ENCODE results near the gene KLK15. TPM values are rescaled to one million over a fixed set of nuclear protein-coding genes. Genes with fewer than 3 reads are reported as not detected.
"Not testable (repeated sequence)": the region's sequence is repeated elsewhere in the genome, so short reads cannot be mapped to it uniquely, and the experiment has no call there.

Gene KLK15
- total and polyA plus RNA-seq, 11 donors: not detected

GRCh38 chr19:50785329-50785728 lies 48.0 kb downstream of the KLK15 start:
- no peaks in the 10 kb centered on the region for H3K9me3 ChIP-seq
- ATAC-seq (no peak), DNase-seq (no peak)
- H3K4me1 ChIP-seq: peaks cover 0 to 6% (median 0%) of the 10 kb centered on the region in 12 donors
- no peak overlapping the region for H3K27ac ChIP-seq
- intact Hi-C loops (cut with DNase I): loop anchor here in 4 of 10 donors (2.0 to 10.0 kb wide), 4 partner anchors 81 to 429 kb away; no protein-coding TSS in a partner anchor
- no peak overlapping the region for H3K4me3 ChIP-seq
- H3K36me3 ChIP-seq: no peaks in the 10 kb centered on the region
- 86 to 94% (median 89%) methylated on average over 11 to 12 of the region's 12 CpGs for WGBS, 4 donors
- peaks cover 9 to 31% (median 22%) of the 10 kb centered on the region in 9 donors for H3K27me3 ChIP-seq
- TF ChIP-seq, protein P1, sequence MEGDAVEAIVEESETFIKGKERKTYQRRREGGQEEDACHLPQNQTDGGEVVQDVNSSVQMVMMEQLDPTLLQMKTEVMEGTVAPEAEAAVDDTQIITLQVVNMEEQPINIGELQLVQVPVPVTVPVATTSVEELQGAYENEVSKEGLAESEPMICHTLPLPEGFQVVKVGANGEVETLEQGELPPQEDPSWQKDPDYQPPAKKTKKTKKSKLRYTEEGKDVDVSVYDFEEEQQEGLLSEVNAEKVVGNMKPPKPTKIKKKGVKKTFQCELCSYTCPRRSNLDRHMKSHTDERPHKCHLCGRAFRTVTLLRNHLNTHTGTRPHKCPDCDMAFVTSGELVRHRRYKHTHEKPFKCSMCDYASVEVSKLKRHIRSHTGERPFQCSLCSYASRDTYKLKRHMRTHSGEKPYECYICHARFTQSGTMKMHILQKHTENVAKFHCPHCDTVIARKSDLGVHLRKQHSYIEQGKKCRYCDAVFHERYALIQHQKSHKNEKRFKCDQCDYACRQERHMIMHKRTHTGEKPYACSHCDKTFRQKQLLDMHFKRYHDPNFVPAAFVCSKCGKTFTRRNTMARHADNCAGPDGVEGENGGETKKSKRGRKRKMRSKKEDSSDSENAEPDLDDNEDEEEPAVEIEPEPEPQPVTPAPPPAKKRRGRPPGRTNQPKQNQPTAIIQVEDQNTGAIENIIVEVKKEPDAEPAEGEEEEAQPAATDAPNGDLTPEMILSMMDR (IDR thresholded peaks at IDR 0.05): no peak
- no peak for TF ChIP-seq POLR2A (IDR thresholded peaks at IDR 0.05)

- Histone ChIP-seq H3K27ac (no peak overlapping the region), H3K9me3 (no peaks in the 10 kb centered on the region), H3K27me3 (peaks cover 15 to 37% (median 28%) of the 10 kb centered on the region in 9 donors), H3K4me1 (peaks cover 0 to 6% (median 0%) of the 10 kb centered on the region in 12 donors), H3K36me3 (no peaks in the 10 kb centered on the region), H3K4me3 (no peak overlapping the region)
- DNase-seq (no peak), ATAC-seq (no peak)
- intact Hi-C loops (cut with DNase I): loop anchor here in 9 of 10 donors (2.0 to 10.0 kb wide), 10 partner anchors 77 to 428 kb away; partner anchors contain the start of gene NAPSA (in 4 of the 9)
- 93 to 98% (median 96%) methylated on average over 3 of the region's 3 CpGs for WGBS, 4 donors
- TF ChIP-seq POLR2A (IDR thresholded peaks at IDR 0.05): no peak
- TF ChIP-seq, protein P1 (IDR thresholded peaks at IDR 0.05): no peak
These were observed 48.7 kb downstream of the KLK15 start for GRCh38 chr19:50784710-50785109.

DNA sequence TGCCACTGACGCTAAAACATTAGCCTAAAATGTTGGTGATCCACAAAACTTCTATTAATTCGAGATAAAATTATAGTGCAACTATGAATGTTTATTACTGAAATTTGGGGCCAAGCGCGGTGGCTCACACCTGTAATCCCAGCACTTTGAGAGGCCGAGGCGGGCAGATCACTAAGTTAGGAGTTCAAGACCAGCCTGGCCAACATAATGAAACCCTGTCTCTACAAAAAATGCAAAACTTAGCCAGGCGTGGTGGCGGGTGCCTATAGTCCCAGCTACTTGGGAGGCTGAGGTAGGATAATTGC lies 49.6 kb downstream of the KLK15 start:
- H3K27ac ChIP-seq, ATAC-seq, H3K36me3 ChIP-seq, H3K4me3 ChIP-seq, H3K4me1 ChIP-seq, DNase-seq, H3K9me3 ChIP-seq: not testable (repeated sequence)
- intact Hi-C loops (cut with DNase I): loop anchor here (1.0 to 10.0 kb wide), 16 partner anchors 76 to 427 kb away; partner anchors contain the start of gene NAPSA (in 4 of the 10)
- 32 to 39% (median 35%) methylated on average over 8 of the region's 8 CpGs for WGBS, 4 donors
- H3K27me3 ChIP-seq: peaks cover 18 to 46% (median 37%) of the 10 kb centered on the region in 9 donors

- H3K27me3 ChIP-seq: peaks cover 28 to 75% (median 59%) of the 10 kb centered on the region in 9 donors
These were observed 52.5 kb downstream of the KLK15 start for GRCh38 chr19:50780753-50781435.

More at GRCh38 chr19:50780753-50781435, 52.5 kb downstream of the KLK15 start:
- TF ChIP-seq, protein P1 (IDR thresholded peaks at IDR 0.05): no peak
- TF ChIP-seq POLR2A (IDR thresholded peaks at IDR 0.05): no peak
- no peak overlapping the region for H3K4me3 ChIP-seq
- ATAC-seq (no peak), DNase-seq (no peak)
- peaks cover 0 to 6% (median 0%) of the 10 kb centered on the region in 12 donors for H3K4me1 ChIP-seq
- no peaks in the 10 kb centered on the region for H3K36me3 ChIP-seq
- WGBS, 4 donors: 60 to 70% (median 64%) methylated on average over 15 to 16 of the region's 16 CpGs
- intact Hi-C loops (cut with DNase I): loop anchor here in 9 of 10 donors (5.0 to 10.0 kb wide), 8 partner anchors 74 to 424 kb away; partner anchors contain the start of gene NAPSA (in 4 of the 9)
- no peak overlapping the region for H3K27ac ChIP-seq
- H3K9me3 ChIP-seq: peaks cover 0 to 8% (median 1%) of the 10 kb centered on the region in 12 donors

Data from heart left ventricle (tissue), 16 donors.